ENCODE results near the gene ANTKMT. TPM values are rescaled to one million over a fixed set of nuclear protein-coding genes. Genes with fewer than 3 reads are reported as not detected.

Gene ANTKMT
- total RNA-seq, 1 experiment from 2014 or later: 27.0 TPM

GRCh38 chr16:768428-768827, 47.5 kb downstream of the ANTKMT start:
- Histone ChIP-seq H3K36me3 (no peaks in the 10 kb centered on the region), H3K9me3 (no peaks in the 10 kb centered on the region), H3K27me3 (no peaks in the 10 kb centered on the region), H3K4me3 (no peak overlapping the region)
- DNase-seq: no peak

GRCh38 chr16:769184-769784, 48.3 kb downstream of the ANTKMT start:
- H3K36me3 ChIP-seq: no peaks in the 10 kb centered on the region
- DNase-seq: no peak
- H3K4me3 ChIP-seq: no peak overlapping the region
- no peaks in the 10 kb centered on the region for H3K9me3 ChIP-seq
- no peaks in the 10 kb centered on the region for H3K27me3 ChIP-seq

GRCh38 chr16:769934-770333, 49.0 kb downstream of the ANTKMT start:
- H3K9me3 ChIP-seq: no peaks in the 10 kb centered on the region
- no peak for DNase-seq
- no peak overlapping the region for H3K4me3 ChIP-seq
- no peaks in the 10 kb centered on the region for H3K27me3 ChIP-seq
- H3K36me3 ChIP-seq: no peaks in the 10 kb centered on the region

GRCh38 chr16:770411-770810, 49.5 kb downstream of the ANTKMT start:
- DNase-seq: no peak
- Histone ChIP-seq H3K36me3 (no peaks in the 10 kb centered on the region), H3K27me3 (no peaks in the 10 kb centered on the region), H3K4me3 (no peak overlapping the region), H3K9me3 (no peaks in the 10 kb centered on the region)

Other genes starting within 250 kb of the ANTKMT start
- 42.2 and 55.9 TPM in 2 replicates for gene CAPN15, start 193.4 kb upstream of the ANTKMT start, total RNA-seq (2014; rRNA removed; shearing (Covaris generic); ENCODE audit: low replicate concordance)
- not detected in 2 replicates for gene PRR35, start 160.8 kb upstream of the ANTKMT start, total RNA-seq (2014; rRNA removed; shearing (Covaris generic); ENCODE audit: low replicate concordance)
- gene NHLRC4, start 154.1 kb upstream of the ANTKMT start, total RNA-seq (2014; rRNA removed; shearing (Covaris generic); ENCODE audit: low replicate concordance): not detected in 2 replicates
- 13.1 and 31.7 TPM in 2 replicates for gene PIGQ, start 151.2 kb upstream of the ANTKMT start, total RNA-seq (2014; rRNA removed; shearing (Covaris generic); ENCODE audit: low replicate concordance)
- 12.4 and 20.8 TPM in 2 replicates for gene RAB40C, start 131.1 kb upstream of the ANTKMT start, total RNA-seq (2014; rRNA removed; shearing (Covaris generic); ENCODE audit: low replicate concordance)
- gene WFIKKN1, start 90.2 kb upstream of the ANTKMT start, total RNA-seq (2014; rRNA removed; shearing (Covaris generic); ENCODE audit: low replicate concordance): not detected in 2 replicates
- gene METTL26, start 84.8 kb upstream of the ANTKMT start, total RNA-seq (2014; rRNA removed; shearing (Covaris generic); ENCODE audit: low replicate concordance): 145 and 183 TPM in 2 replicates
- 22.2 and 50.3 TPM in 2 replicates for gene MCRIP2, start 79.3 kb upstream of the ANTKMT start, total RNA-seq (2014; rRNA removed; shearing (Covaris generic); ENCODE audit: low replicate concordance)
- 6.0 and 17.3 TPM in 2 replicates for gene WDR90, start 71.8 kb upstream of the ANTKMT start, total RNA-seq (2014; rRNA removed; shearing (Covaris generic); ENCODE audit: low replicate concordance)
- gene RHOT2, start 53.0 kb upstream of the ANTKMT start, total RNA-seq (2014; rRNA removed; shearing (Covaris generic); ENCODE audit: low replicate concordance): 48.7 and 72.8 TPM in 2 replicates
- 0.16 TPM in 1 of 2 replicates, not detected in the other for gene RHBDL1, start 45.5 kb upstream of the ANTKMT start, total RNA-seq (2014; rRNA removed; shearing (Covaris generic); ENCODE audit: low replicate concordance)
- gene STUB1, start 40.7 kb upstream of the ANTKMT start, total RNA-seq (2014; rRNA removed; shearing (Covaris generic); ENCODE audit: low replicate concordance): 301 and 418 TPM in 2 replicates
- gene JMJD8, start 36.8 kb upstream of the ANTKMT start, total RNA-seq (2014; rRNA removed; shearing (Covaris generic); ENCODE audit: low replicate concordance): 15.1 and 66.3 TPM in 2 replicates
- gene WDR24, start 30.7 kb upstream of the ANTKMT start, total RNA-seq (2014; rRNA removed; shearing (Covaris generic); ENCODE audit: low replicate concordance): 8.0 and 8.2 TPM in 2 replicates
- gene FBXL16, start 15.3 kb upstream of the ANTKMT start, total RNA-seq (2014; rRNA removed; shearing (Covaris generic); ENCODE audit: low replicate concordance): 0.16 and 0.67 TPM in 2 replicates
- gene METRN, start 6.0 kb upstream of the ANTKMT start, total RNA-seq (2014; rRNA removed; shearing (Covaris generic); ENCODE audit: low replicate concordance): 33.7 and 71.7 TPM in 2 replicates
- 0.59 and 4.9 TPM in 2 replicates for gene CCDC78, start 5.3 kb downstream of the ANTKMT start, total RNA-seq (2014; rRNA removed; shearing (Covaris generic); ENCODE audit: low replicate concordance)
- gene HAGHL, start 6.0 kb downstream of the ANTKMT start, total RNA-seq (2014; rRNA removed; shearing (Covaris generic); ENCODE audit: low replicate concordance): 9.4 and 13.3 TPM in 2 replicates
- gene CIAO3, start 19.9 kb downstream of the ANTKMT start, total RNA-seq (2014; rRNA removed; shearing (Covaris generic); ENCODE audit: low replicate concordance): 39.0 and 72.9 TPM in 2 replicates
- gene MSLN, start 39.6 kb downstream of the ANTKMT start, total RNA-seq (2014; rRNA removed; shearing (Covaris generic); ENCODE audit: low replicate concordance): not detected in 2 replicates
- 60.9 and 77.3 TPM in 2 replicates for gene RPUSD1, start 67.2 kb downstream of the ANTKMT start, total RNA-seq (2014; rRNA removed; shearing (Covaris generic); ENCODE audit: low replicate concordance)
- gene CHTF18, start 67.5 kb downstream of the ANTKMT start, total RNA-seq (2014; rRNA removed; shearing (Covaris generic); ENCODE audit: low replicate concordance): 18.9 and 22.6 TPM in 2 replicates
- not detected in 2 replicates for gene GNG13, start 79.6 kb downstream of the ANTKMT start, total RNA-seq (2014; rRNA removed; shearing (Covaris generic); ENCODE audit: low replicate concordance)
- gene LMF1, start 249.8 kb downstream of the ANTKMT start, total RNA-seq (2014; rRNA removed; shearing (Covaris generic); ENCODE audit: low replicate concordance): 8.8 and 11.1 TPM in 2 replicates